GM12878 (cell line): Measurements from ENCODE around the gene PAQR8. TPM values are rescaled to one million over a fixed set of nuclear protein-coding genes. Genes with fewer than 3 reads are reported as not detected.

Source experiments
- ATAC-seq: fragments of 200-7000 bp; cut with Tn5 transposase; 3 replicates; pipeline ENCODE4 v1.9.1; 2020; ENCODE audit warnings: mild to moderate bottlenecking, moderate library complexity
- BruUV-seq: library from RNA; stranded (reverse); fragments of 400-500 nt; replicated peaks from 2 replicates; lab custom pipeline; 2021; lab: Mats Ljungman, UMichigan
- CTCF ChIA-PET: fragments of 300-600 bp; sonication (Branson Sonifier 250); formaldehyde crosslinking; extraction: SDS; loops from one replicate; lab custom pipeline; 2021; ENCODE audit warnings: inconsistent platforms; lab: Yijun Ruan, JAX
- POLR2A ChIA-PET: fragments of 350-600 bp; formaldehyde crosslinking; extraction: SDS; loops from one replicate; lab custom pipeline; 2021; ENCODE audit warnings: inconsistent platforms; lab: Charles Lee
- RAD21 ChIA-PET: fragments of 300-600 bp; sonication (Branson Sonifier 250); formaldehyde crosslinking; loops from one replicate; lab custom pipeline; 2023; ENCODE audit warnings: antibody characterized with exemption; ENCODE audit not compliant: unreplicated experiment; lab: Charles Lee
- SMC1A ChIA-PET: fragments of 300-600 bp; sonication (Branson Sonifier 250); formaldehyde crosslinking; loops from one replicate; lab custom pipeline; 2023; ENCODE audit not compliant: unreplicated experiment, uncharacterized antibody; lab: Charles Lee
- DNase-seq: peaks from one replicate; pipeline ENCODE4 v3.0.0-alpha.2; 2011; ENCODE audit warnings: low read depth, low spot score
- FAIRE-seq: peaks from 3 replicates; lab custom pipeline; 2011; peaks lifted over from hg19 to GRCh38; lab: Jason Lieb, UNC
- H2AFZ ChIP-seq: 2 replicates; pipeline ENCODE4 v1.6.0; 2011; ENCODE audit warnings: low read depth, low read length, control low read depth; ENCODE audit not compliant: control insufficient read depth
- H3K27ac ChIP-seq: 2 replicates; pipeline ENCODE4 v1.5.1; 2011; ENCODE audit warnings: control low read depth; ENCODE audit not compliant: control insufficient read depth, insufficient read depth
- H3K27me3 ChIP-seq, 2 experiments: replicated peaks in 1 of 2; 2 replicates each; pipeline versions ENCODE4 v1.6.0 to v1.6.1; 2011; ENCODE audit warnings: low read length in 1 of 2; ENCODE audit not compliant: control insufficient read depth in 2 of 2, insufficient read depth in 2 of 2
- H3K36me3 ChIP-seq, 2 experiments: 2 replicates each; pipeline ENCODE4 v1.5.1; 2011; ENCODE audit warnings: low read length in 1 of 2; ENCODE audit not compliant: control insufficient read depth in 2 of 2, insufficient read depth in 2 of 2
- H3K4me1 ChIP-seq: 2 replicates; pipeline ENCODE4 v1.6.1; 2011; ENCODE audit warnings: mild to moderate bottlenecking, low read length, moderate library complexity, mixed read lengths; ENCODE audit not compliant: control insufficient read depth, insufficient read depth
- H3K4me2 ChIP-seq: 2 replicates; pipeline ENCODE4 v1.6.0; 2011; ENCODE audit warnings: control low read depth; ENCODE audit not compliant: control insufficient read depth, insufficient read depth
- H3K4me3 ChIP-seq: fragments of 200-600 bp; sonication (generic); 2 replicates; pipeline ENCODE4 v1.5.1; 2016
- H3K79me2 ChIP-seq: 2 replicates; pipeline ENCODE4 v1.6.0; 2011; ENCODE audit warnings: low read length; ENCODE audit not compliant: control insufficient read depth, insufficient read depth
- H3K9ac ChIP-seq: 2 replicates; pipeline ENCODE4 v1.8.0; 2011; ENCODE audit warnings: low read length, control low read depth, mixed read lengths; ENCODE audit not compliant: control insufficient read depth, insufficient read depth
- H3K9me3 ChIP-seq: replicated peaks from 3 replicates; pipeline ENCODE4 v1.5.1; 2011; ENCODE audit warnings: mild to moderate bottlenecking, low read length; ENCODE audit not compliant: control insufficient read depth, insufficient read depth
- H4K20me1 ChIP-seq: 2 replicates; pipeline ENCODE4 v1.6.0; 2011; ENCODE audit not compliant: control insufficient read depth, insufficient read depth
- CEBPZ ChIP-seq: fragments of 150-350 bp; IDR thresholded peaks from 2 replicates; pipeline ENCODE4 v1.6.1; 2016; ENCODE audit warnings: low read depth, low read length
- PML ChIP-seq: IDR thresholded peaks from 2 replicates; pipeline ENCODE4 v1.6.1; 2012; ENCODE audit warnings: low read length, inconsistent platforms
- SKIL ChIP-seq: fragments of 450-650 bp; IDR thresholded peaks from 2 replicates; pipeline ENCODE4 v1.6.1; 2017; ENCODE audit warnings: mild to moderate bottlenecking, low read depth, inconsistent platforms; ENCODE audit not compliant: poor library complexity, severe bottlenecking
- STAT3 ChIP-seq: IDR thresholded peaks from 2 replicates; pipeline ENCODE4 v1.6.1; 2011; ENCODE audit warnings: low read depth, low read length, improper control_type of control experiment
- ZNF622 ChIP-seq: fragments of 450-650 bp; IDR thresholded peaks from 2 replicates; pipeline ENCODE4 v1.6.1; 2017; ENCODE audit warnings: mild to moderate bottlenecking, inconsistent platforms
- WGBS: methylation state at CpG from one replicate; pipeline ENCODE4 v1.1.6; 2016; ENCODE audit warnings: low lambda C conversion rate; ENCODE audit not compliant: insufficient replicate concordance, insufficient coverage; ENCODE audit errors: missing lambda C conversion rate; 5-methylcytosine and 5-hydroxymethylcytosine counted together
- in situ Hi-C: fragments of 300-500 bp; cut with MboI; formaldehyde crosslinking; loops from 9 replicates; pipeline ENCODE4 v1.14.3; 2018; ENCODE audit warnings: mixed read lengths
- intact Hi-C: fragments of 100-400 bp; cut with micrococcal nuclease; formaldehyde crosslinking; loops from one replicate; pipeline ENCODE4 v1.14.2; 2022; ENCODE audit not compliant: unreplicated experiment
- polyA plus RNA-seq, 11 experiments: library from polyadenylated mRNA; depleted of rRNA in 4 of 11; unstranded in 6 of 11; stranded (reverse) in 5 of 11; fragments of >200 nt; fragmentation: Nextera tagmentation in 4 of 11; fragmentation: Illumina TruSeq in 1 of 11; extraction: Ambion mirVana in 4 of 11; extraction: Trizol in 1 of 11; gene quantifications; 1 replicate in 1 of 11; 2 replicates in 10 of 11; pipeline versions ENCODE4 v1.2.1 to v1.2.3, GENCODE V29; 2011 to 2016; ENCODE audit warnings: inconsistent platforms in 2 of 11, missing spikeins in 2 of 11, low read depth in 1 of 11
- total RNA-seq, 4 experiments: library from RNA; depleted of rRNA in 3 of 4; stranded (reverse); fragments of >200 nt in 3 of 4; fragmentation: Illumina TruSeq in 1 of 4; extraction: Trizol in 1 of 4; gene quantifications; 2 replicates each; pipeline versions ENCODE4 v1.2.1 to v1.2.3, GENCODE V29; 2013 to 2021

The PAQR8 gene
- total and polyA plus RNA-seq, 10 of the 15 experiments (the other 5 are each of a cell fraction or from before 2014, with no cell fraction given), result 3.9 to 22.4 (median 14.6) TPM

- ChIA-PET CTCF (interaction anchor here (0.7 to 2.8 kb wide), 3 partner anchors 11 to 88 kb away, joined by 3 to 10 read pairs (median 7); partner anchors contain the start of gene PAQR8), RAD21 (interaction anchor here (1.1 kb wide), 1 partner anchor 11 kb away, joined by 3 read pairs; the partner anchor contains the start of gene PAQR8), SMC1A (interaction anchor here (1.1 to 8.6 kb wide), 4 partner anchors 8 to 103 kb away, joined by 3 to 68 read pairs (median 18); partner anchors contain the start of gene PAQR8), POLR2A (interaction anchor here (0.9 kb wide), 1 partner anchor 9 kb away, joined by 5 read pairs; no protein-coding TSS in a partner anchor)
- no peaks in the 10 kb centered on the region for H4K20me1 ChIP-seq
- TF ChIP-seq STAT3 (no peak), PML (no peak), ZNF622 (no peak), SKIL (no peak), CEBPZ (no peak)
- peaks cover 0 to 5% of the 10 kb centered on the region in 2 experiments; a peak in 1 of 4 replicates for H3K36me3 ChIP-seq
- no peak overlapping the region for H3K4me2 ChIP-seq
- FAIRE-seq (no peak), ATAC-seq (no peak), DNase-seq (no peak)
- H2AFZ ChIP-seq, result no peak overlapping the region
- no TSS peak for BruUV-seq
- 98% methylated on average over 5 of the region's 5 CpGs for WGBS
- no peak overlapping the region for H3K9ac ChIP-seq
- H3K4me3 ChIP-seq, result no peak overlapping the region
- intact Hi-C loops, result no loop called here
- peaks cover 4% of the 10 kb centered on the region; the same call in 2 of the 3 replicates for H3K9me3 ChIP-seq
- peaks cover 25% of the 10 kb centered on the region for H3K4me1 ChIP-seq
- in situ Hi-C loops, result no loop called here
- H3K79me2 ChIP-seq, result peaks cover 10% of the 10 kb centered on the region; the same call in 1 of the 2 replicates
- H3K27me3 ChIP-seq, result no peaks in the 10 kb centered on the region
- H3K27ac ChIP-seq, result no peak overlapping the region
These were observed 11.3 kb downstream of the PAQR8 start for GRCh38 chr6:52373151-52373690.
